ENCODE results near the gene FAM25G. TPM values are rescaled to one million over a fixed set of nuclear protein-coding genes. Genes with fewer than 3 reads are reported as not detected.
A peak's percentile ranks its signal among the peaks of the same experiment; 100 is the strongest.

Gene FAM25G
- total and polyA plus RNA-seq, 2 donors, result 1.2 to 4.2 TPM

DNA sequence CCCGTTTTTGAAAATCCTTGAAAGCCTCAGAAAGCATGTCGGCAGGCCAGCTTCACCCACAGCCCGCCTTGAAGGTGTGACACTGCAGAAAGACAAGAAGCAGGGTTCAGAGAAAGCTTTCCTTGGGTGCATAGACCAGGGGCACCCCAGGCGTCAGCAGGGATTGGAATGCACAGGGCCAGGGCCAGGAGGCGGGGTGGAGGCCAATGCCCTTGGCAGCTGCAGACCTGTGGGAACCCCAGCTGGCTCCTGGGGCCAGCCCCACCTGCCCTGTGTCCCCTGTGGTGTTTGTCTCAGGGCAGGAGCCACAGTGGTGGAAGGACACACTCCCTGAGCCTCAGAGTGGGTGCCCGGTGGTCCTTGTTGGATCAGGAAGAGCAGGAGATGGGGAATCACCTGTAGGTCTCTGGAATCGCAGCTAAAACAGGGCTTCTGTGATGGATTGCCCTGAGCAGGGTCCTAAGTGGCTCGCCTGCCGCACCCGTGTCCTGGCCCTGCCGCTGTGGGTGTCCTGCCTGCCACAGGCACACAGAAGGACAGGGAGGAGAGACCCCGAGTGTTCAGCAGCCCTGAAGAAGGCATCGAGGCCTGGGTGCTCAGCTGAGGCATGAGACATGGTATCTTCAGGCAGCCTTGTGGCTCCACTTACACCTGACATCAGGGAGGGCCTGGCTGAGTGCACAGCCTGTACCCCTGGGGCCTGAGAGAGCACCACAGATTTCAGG lies 40.1 kb downstream of the FAM25G start:
- peaks cover 0 to 2% of the 10 kb centered on the region in 2 donors for H3K9me3 ChIP-seq (ENCODE audit: control insufficient read depth in 2 of 2, insufficient read depth in 1 of 2, low read length in 1 of 2)
- H3K27me3 ChIP-seq (ENCODE audit: control insufficient read depth in 2 of 2, insufficient read depth in 1 of 2, low read length in 1 of 2), result no peaks in the 10 kb centered on the region
- 92% methylated on average over 13 of the region's 13 CpGs for WGBS
- no peaks in the 10 kb centered on the region for H3K36me3 ChIP-seq (ENCODE audit: control insufficient read depth in 2 of 2, insufficient read depth in 2 of 2, low read length in 1 of 2)
- H3K27ac ChIP-seq (ENCODE audit: low read depth in 1 of 2, low read length in 1 of 2), result no peak overlapping the region
- DNase-seq (ENCODE audit: low read depth in 6 of 9, low spot score in 9 of 9), result peak in 1 of 9 donors; percentile 31
- H3K4me3 ChIP-seq (ENCODE audit: low read length in 2 of 2), result no peak overlapping the region
- H3K4me1 ChIP-seq (ENCODE audit: control insufficient read depth in 2 of 2, insufficient read depth in 2 of 2, low read length in 2 of 2), result peaks cover 51 to 100% of the 10 kb centered on the region in 2 donors

DNA sequence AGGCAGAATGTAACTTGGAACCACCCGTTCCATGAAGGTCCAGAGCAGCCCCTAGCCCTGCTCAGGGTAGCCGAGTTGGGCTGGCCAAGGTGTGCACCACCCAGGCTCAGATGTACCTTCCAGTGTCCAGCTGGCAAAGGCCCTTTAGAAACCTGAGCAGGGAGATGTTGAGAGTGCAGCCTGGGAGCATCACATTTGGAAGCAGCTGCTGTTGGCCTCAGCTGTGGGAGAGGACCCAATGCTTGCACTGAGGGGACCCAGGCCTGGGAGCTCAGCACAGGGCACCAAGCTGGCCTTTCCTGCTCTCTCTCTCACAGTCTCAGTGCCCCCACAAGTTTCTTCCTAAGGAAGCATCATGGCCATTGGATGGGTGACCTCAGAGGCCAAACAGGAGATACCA lies 41.1 kb downstream of the FAM25G start:
- H3K27ac ChIP-seq (ENCODE audit: low read depth in 1 of 2, low read length in 1 of 2), result no peak overlapping the region
- peaks cover 51 to 94% of the 10 kb centered on the region in 2 donors for H3K4me1 ChIP-seq (ENCODE audit: control insufficient read depth in 2 of 2, insufficient read depth in 2 of 2, low read length in 2 of 2)
- no peaks in the 10 kb centered on the region for H3K36me3 ChIP-seq (ENCODE audit: control insufficient read depth in 2 of 2, insufficient read depth in 2 of 2, low read length in 1 of 2)
- 97% methylated on average over 2 of the region's 2 CpGs for WGBS
- H3K9me3 ChIP-seq (ENCODE audit: control insufficient read depth in 2 of 2, insufficient read depth in 1 of 2, low read length in 1 of 2), result peaks cover 2 to 7% of the 10 kb centered on the region in 2 donors
- no peak overlapping the region for H3K4me3 ChIP-seq (ENCODE audit: low read length in 2 of 2)
- peak in 1 of 9 donors; percentile 10 for DNase-seq (ENCODE audit: low read depth in 6 of 9, low spot score in 9 of 9)
- no peaks in the 10 kb centered on the region for H3K27me3 ChIP-seq (ENCODE audit: control insufficient read depth in 2 of 2, insufficient read depth in 1 of 2, low read length in 1 of 2)

DNA sequence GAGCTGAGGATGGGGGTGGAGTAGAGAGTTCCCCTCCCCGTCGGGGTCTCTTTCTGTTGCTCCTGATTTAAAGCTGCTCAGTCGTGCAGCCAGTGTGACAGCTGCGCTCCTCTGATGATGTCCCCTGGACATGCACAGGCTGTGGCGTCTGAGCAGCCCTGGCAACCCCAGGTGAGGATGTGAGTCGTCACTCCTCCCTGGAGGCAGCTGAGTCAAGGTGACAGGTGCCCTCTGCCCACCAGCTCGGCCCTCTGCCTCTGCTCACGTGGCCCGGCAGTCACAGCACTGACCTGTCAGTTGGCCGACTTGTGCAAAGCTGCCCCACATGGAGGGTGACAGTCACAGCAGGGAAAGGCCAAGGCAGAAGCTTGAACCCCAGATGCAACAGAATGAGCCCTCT lies 41.5 kb downstream of the FAM25G start:
- Histone ChIP-seq H3K4me3 (ENCODE audit: low read length in 2 of 2) (no peak overlapping the region), H3K27ac (ENCODE audit: low read depth in 1 of 2, low read length in 1 of 2) (no peak overlapping the region), H3K9me3 (ENCODE audit: control insufficient read depth in 2 of 2, insufficient read depth in 1 of 2, low read length in 1 of 2) (peaks cover 3 to 9% of the 10 kb centered on the region in 2 donors), H3K36me3 (ENCODE audit: control insufficient read depth in 2 of 2, insufficient read depth in 2 of 2, low read length in 1 of 2) (no peaks in the 10 kb centered on the region), H3K27me3 (ENCODE audit: control insufficient read depth in 2 of 2, insufficient read depth in 1 of 2, low read length in 1 of 2) (no peaks in the 10 kb centered on the region), H3K4me1 (ENCODE audit: control insufficient read depth in 2 of 2, insufficient read depth in 2 of 2, low read length in 2 of 2) (peaks cover 48 to 89% of the 10 kb centered on the region in 2 donors)
- WGBS, result 69% methylated on average over 10 of the region's 10 CpGs
- DNase-seq (ENCODE audit: low read depth in 6 of 9, low spot score in 9 of 9), result no peak

DNA sequence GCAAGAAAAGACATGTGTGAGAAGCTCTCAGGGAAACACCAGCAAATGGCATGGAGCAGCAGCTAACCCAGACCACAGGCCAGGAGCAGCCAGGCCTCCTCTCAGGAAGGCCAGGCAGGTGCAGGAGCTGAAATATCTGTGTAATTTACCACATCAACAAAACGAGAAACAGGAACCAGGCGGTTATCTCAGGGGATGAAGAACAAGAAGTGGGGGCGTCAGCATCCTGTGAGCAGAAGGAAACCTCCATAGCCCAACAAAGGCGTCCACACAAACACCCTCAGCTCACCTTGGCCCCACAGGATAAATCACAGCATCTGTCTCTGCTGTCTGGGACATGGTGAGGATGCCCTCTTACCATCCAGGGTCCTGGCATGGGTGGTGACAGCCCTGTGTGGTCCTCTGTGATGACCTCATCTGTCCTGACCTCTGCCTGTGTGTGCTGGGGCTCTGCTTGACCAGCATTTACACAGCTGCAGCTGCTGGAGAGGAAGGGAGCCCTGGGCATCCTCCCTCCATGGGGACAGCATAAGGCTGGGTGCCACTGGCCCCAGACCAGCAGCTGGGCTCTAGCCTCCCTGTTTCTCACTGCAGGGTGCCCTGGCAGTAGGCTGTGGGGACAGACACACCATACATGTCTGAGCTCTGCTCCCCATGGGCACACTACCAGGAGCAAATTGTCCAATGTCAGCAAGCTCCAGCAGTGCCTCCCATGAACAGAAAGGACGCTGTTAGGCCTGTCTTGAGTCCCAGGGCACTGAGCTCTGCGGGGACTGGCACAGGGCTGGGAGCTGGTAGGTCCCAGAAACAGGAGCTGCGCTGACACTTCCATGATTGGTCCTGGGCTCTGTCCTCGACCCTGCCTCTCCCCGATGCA lies 42.2 kb downstream of the FAM25G start:
- H3K9me3 ChIP-seq (ENCODE audit: control insufficient read depth in 2 of 2, insufficient read depth in 1 of 2, low read length in 1 of 2), result peaks cover 3 to 14% of the 10 kb centered on the region in 2 donors
- peak in 5 of 9 donors; percentile 50 to 85 (median 62) for DNase-seq (ENCODE audit: low read depth in 6 of 9, low spot score in 9 of 9)
- peaks cover 48 to 85% of the 10 kb centered on the region in 2 donors for H3K4me1 ChIP-seq (ENCODE audit: control insufficient read depth in 2 of 2, insufficient read depth in 2 of 2, low read length in 2 of 2)
- H3K4me3 ChIP-seq (ENCODE audit: low read length in 2 of 2), result no peak overlapping the region
- no peaks in the 10 kb centered on the region for H3K36me3 ChIP-seq (ENCODE audit: control insufficient read depth in 2 of 2, insufficient read depth in 2 of 2, low read length in 1 of 2)
- 51% methylated on average over 9 of the region's 9 CpGs for WGBS
- no peaks in the 10 kb centered on the region for H3K27me3 ChIP-seq (ENCODE audit: control insufficient read depth in 2 of 2, insufficient read depth in 1 of 2, low read length in 1 of 2)
- H3K27ac ChIP-seq (ENCODE audit: low read depth in 1 of 2, low read length in 1 of 2), result peak overlapping the region; percentile 69 to 70

DNA sequence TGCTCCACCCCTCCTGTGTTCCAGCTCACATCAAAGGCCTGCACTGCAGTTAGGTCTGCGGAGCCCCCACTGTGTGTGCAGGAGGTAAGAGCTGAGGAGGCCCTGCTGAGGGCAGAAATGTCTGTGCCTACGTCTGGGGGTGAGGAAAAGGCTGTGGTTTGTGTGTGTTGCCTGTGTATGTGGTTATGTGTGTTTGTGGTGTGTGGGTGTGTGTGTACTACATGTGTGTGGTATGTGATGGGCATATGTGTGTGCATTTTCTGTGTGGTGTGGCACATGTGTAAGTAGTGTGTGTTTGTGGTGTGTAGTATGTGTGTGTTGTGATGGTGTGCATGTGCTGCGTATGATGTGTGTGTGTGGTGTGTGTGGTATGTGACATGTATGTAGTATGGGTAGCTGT lies 43.8 kb downstream of the FAM25G start:
- peak in 1 of 9 donors; percentile 72 for DNase-seq (ENCODE audit: low read depth in 6 of 9, low spot score in 9 of 9)
- peak overlapping the region; percentile 45 to 76 for H3K27ac ChIP-seq (ENCODE audit: low read depth in 1 of 2, low read length in 1 of 2)
- H3K36me3 ChIP-seq (ENCODE audit: control insufficient read depth in 2 of 2, insufficient read depth in 2 of 2, low read length in 1 of 2), result no peaks in the 10 kb centered on the region
- WGBS, result 43% methylated on average over 3 of the region's 3 CpGs
- peaks cover 3 to 16% of the 10 kb centered on the region in 2 donors for H3K9me3 ChIP-seq (ENCODE audit: control insufficient read depth in 2 of 2, insufficient read depth in 1 of 2, low read length in 1 of 2)
- H3K4me3 ChIP-seq (ENCODE audit: low read length in 2 of 2), result no peak overlapping the region
- H3K27me3 ChIP-seq (ENCODE audit: control insufficient read depth in 2 of 2, insufficient read depth in 1 of 2, low read length in 1 of 2), result no peaks in the 10 kb centered on the region
- H3K4me1 ChIP-seq (ENCODE audit: control insufficient read depth in 2 of 2, insufficient read depth in 2 of 2, low read length in 2 of 2), result peaks cover 45 to 85% of the 10 kb centered on the region in 2 donors

DNA sequence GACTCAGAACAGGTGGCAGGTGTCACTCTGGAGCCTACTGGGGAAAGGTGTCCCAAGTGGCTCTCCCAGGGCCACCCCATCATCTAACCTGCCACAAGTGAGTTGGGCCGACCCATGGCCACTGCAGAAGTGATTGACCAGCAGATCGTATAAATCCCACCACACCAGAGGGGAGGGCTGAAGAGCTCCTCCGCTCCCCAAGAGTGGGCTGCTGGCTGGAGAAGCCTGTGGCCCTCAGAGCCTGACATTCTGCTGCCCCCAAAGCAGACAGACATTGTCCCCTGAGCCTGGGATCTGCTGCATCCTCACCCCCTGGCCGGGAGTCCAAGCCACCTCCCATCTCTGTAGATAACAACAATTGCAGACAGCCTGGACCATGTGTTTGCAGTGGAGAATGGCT lies 44.3 kb downstream of the FAM25G start:
- Histone ChIP-seq H3K4me3 (ENCODE audit: low read length in 2 of 2) (no peak overlapping the region), H3K9me3 (ENCODE audit: control insufficient read depth in 2 of 2, insufficient read depth in 1 of 2, low read length in 1 of 2) (peaks cover 3 to 16% of the 10 kb centered on the region in 2 donors), H3K27ac (ENCODE audit: low read depth in 1 of 2, low read length in 1 of 2) (peak overlapping the region; percentile 15 to 45), H3K4me1 (ENCODE audit: control insufficient read depth in 2 of 2, insufficient read depth in 2 of 2, low read length in 2 of 2) (peaks cover 45 to 85% of the 10 kb centered on the region in 2 donors), H3K36me3 (ENCODE audit: control insufficient read depth in 2 of 2, insufficient read depth in 2 of 2, low read length in 1 of 2) (no peaks in the 10 kb centered on the region), H3K27me3 (ENCODE audit: control insufficient read depth in 2 of 2, insufficient read depth in 1 of 2, low read length in 1 of 2) (no peaks in the 10 kb centered on the region)
- 94% methylated on average over 4 of the region's 4 CpGs for WGBS
- no peak for DNase-seq (ENCODE audit: low read depth in 6 of 9, low spot score in 9 of 9)

DNA sequence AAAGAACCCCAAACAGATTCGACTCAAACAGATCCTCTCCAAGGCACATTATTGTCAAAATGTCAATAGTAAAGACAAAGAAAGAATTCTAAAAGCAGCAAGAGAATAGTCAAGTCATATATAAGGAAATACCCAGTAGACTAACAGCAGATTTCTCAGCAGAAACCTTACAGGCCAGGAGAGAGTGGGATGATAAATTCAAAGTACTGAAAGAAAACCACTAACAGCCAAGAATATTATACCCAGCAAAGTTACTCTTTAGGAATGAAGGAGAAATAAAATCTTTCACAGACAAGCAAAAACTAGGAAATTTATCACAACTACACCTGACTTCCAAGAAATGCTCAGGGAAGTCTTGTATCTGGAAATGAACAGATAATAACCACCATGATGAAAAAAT lies 45.8 kb downstream of the FAM25G start:
- WGBS, result 95% methylated on average over 1 of the region's 1 CpG
- H3K4me1 ChIP-seq (ENCODE audit: control insufficient read depth in 2 of 2, insufficient read depth in 2 of 2, low read length in 2 of 2), result peaks cover 46 to 83% of the 10 kb centered on the region in 2 donors
- no peak overlapping the region for H3K27ac ChIP-seq (ENCODE audit: low read depth in 1 of 2, low read length in 1 of 2)
- H3K36me3 ChIP-seq (ENCODE audit: control insufficient read depth in 2 of 2, insufficient read depth in 2 of 2, low read length in 1 of 2), result no peaks in the 10 kb centered on the region
- H3K4me3 ChIP-seq (ENCODE audit: low read length in 2 of 2), result no peak overlapping the region
- peaks cover 3 to 16% of the 10 kb centered on the region in 2 donors for H3K9me3 ChIP-seq (ENCODE audit: control insufficient read depth in 2 of 2, insufficient read depth in 1 of 2, low read length in 1 of 2)
- no peaks in the 10 kb centered on the region for H3K27me3 ChIP-seq (ENCODE audit: control insufficient read depth in 2 of 2, insufficient read depth in 1 of 2, low read length in 1 of 2)
- no peak for DNase-seq (ENCODE audit: low read depth in 6 of 9, low spot score in 9 of 9)

DNA sequence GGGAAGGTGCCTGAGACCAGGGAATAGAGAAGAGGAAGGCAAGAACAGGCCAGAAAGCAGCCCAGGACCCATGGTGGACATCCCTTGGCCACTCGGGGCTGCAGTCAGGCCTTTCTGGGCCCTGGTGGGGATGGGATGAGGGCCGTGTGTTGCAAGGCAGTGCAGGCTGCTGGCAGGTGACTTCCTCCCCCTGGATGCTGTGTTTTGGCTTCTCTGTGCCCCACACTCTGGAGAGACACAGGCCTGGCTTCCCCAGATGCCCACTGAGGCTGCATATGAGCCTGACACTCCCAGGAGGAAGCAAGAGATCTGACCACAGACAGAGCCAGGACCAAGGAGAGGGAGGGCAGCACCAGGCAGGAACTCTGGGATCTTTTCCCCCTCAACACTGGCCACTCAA lies 47.5 kb downstream of the FAM25G start:
- Histone ChIP-seq H3K4me3 (ENCODE audit: low read length in 2 of 2) (no peak overlapping the region), H3K27ac (ENCODE audit: low read depth in 1 of 2, low read length in 1 of 2) (no peak overlapping the region), H3K9me3 (ENCODE audit: control insufficient read depth in 2 of 2, insufficient read depth in 1 of 2, low read length in 1 of 2) (peaks cover 3 to 16% of the 10 kb centered on the region in 2 donors), H3K36me3 (ENCODE audit: control insufficient read depth in 2 of 2, insufficient read depth in 2 of 2, low read length in 1 of 2) (no peaks in the 10 kb centered on the region), H3K4me1 (ENCODE audit: control insufficient read depth in 2 of 2, insufficient read depth in 2 of 2, low read length in 2 of 2) (peaks cover 37 to 77% of the 10 kb centered on the region in 2 donors), H3K27me3 (ENCODE audit: control insufficient read depth in 2 of 2, insufficient read depth in 1 of 2, low read length in 1 of 2) (no peaks in the 10 kb centered on the region)
- no peak for DNase-seq (ENCODE audit: low read depth in 6 of 9, low spot score in 9 of 9)
- 77% methylated on average over 2 of the region's 2 CpGs for WGBS

DNA sequence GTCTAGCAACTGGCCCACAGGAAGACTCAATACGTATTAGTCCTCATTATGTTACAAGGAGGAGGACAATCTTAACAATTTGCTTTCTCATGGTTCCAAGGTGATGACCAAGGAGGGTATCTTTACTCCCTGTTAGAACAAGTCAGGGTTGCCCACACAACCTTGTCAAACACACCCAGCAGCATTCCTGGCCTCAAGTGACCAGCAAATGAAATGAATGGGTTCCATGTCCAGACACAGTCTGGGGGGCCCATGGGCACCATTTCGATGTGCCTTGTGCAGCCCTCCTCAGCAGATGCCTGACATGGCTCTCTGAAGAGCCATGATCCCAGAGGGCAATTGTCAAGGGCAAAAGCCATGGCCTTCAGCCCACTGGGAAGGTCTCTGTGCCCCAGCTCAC lies 48.4 kb downstream of the FAM25G start:
- H3K27ac ChIP-seq (ENCODE audit: low read depth in 1 of 2, low read length in 1 of 2), result peak overlapping the region; percentile 6 to 87
- DNase-seq (ENCODE audit: low read depth in 6 of 9, low spot score in 9 of 9), result no peak

More for the DNA sequence above, 48.4 kb downstream of the FAM25G start:
- Histone ChIP-seq H3K4me1 (ENCODE audit: control insufficient read depth in 2 of 2, insufficient read depth in 2 of 2, low read length in 2 of 2) (peaks cover 29 to 70% of the 10 kb centered on the region in 2 donors), H3K27me3 (ENCODE audit: control insufficient read depth in 2 of 2, insufficient read depth in 1 of 2, low read length in 1 of 2) (no peaks in the 10 kb centered on the region), H3K4me3 (ENCODE audit: low read length in 2 of 2) (no peak overlapping the region), H3K36me3 (ENCODE audit: control insufficient read depth in 2 of 2, insufficient read depth in 2 of 2, low read length in 1 of 2) (no peaks in the 10 kb centered on the region), H3K9me3 (ENCODE audit: control insufficient read depth in 2 of 2, insufficient read depth in 1 of 2, low read length in 1 of 2) (peaks cover 3 to 16% of the 10 kb centered on the region in 2 donors)
- WGBS, result 98% methylated on average over 2 of the region's 2 CpGs

All from thymus (tissue), 11 donors.